ENCODE results near the gene SH3BP1. TPM values are rescaled to one million over a fixed set of nuclear protein-coding genes. Genes with fewer than 3 reads are reported as not detected.
"Not testable (repeated sequence)": the region's sequence is repeated elsewhere in the genome, so short reads cannot be mapped to it uniquely, and the experiment has no call there.

SH3BP1 gene
- polyA plus RNA-seq, 3 donors, result 2.3 to 8.2 (median 6.6) TPM

DNA sequence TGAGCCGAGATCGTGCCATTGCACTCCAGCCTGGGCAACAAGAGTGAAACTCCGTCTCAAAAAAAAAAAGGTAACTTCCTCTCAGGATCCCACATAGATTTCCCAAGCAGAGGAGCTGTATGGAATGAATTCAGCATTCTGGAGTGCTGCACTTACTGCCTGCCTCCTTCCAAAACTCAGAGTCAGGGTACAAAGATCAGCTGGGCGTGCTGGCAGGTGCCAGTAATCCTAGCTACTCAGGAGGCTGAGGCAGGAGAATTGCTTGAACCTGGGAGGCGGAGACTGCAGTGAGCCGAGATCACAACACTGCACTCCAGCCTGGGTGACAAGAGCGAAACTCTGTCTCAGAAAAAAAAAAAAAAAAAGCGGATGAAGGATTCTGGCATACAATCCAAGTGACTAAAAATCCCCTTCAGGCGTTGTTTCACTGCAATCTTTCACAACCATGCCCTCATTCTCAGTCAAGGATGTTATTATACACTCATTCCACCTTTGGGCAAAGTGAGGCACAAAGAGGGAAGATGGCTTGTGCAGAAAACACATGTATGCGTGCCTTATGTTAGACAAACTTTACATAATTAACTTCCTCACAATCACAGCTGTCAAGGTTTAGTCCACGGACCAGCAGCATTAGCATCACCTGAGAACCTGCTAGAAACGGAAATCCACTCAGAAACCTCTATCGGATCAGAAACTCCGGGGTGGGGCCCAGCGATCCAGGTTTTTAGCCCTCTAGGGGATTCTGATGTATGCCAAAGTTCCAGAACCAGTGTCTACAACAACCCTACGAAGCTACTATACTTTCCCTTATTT, 45.5 kb downstream of the SH3BP1 start:
- H3K27ac ChIP-seq (ENCODE audit: low read depth, low read length), result no peak overlapping the region
- 74 to 78% (median 75%) methylated on average over 16 of the region's 16 CpGs for WGBS, 3 donors

DNA sequence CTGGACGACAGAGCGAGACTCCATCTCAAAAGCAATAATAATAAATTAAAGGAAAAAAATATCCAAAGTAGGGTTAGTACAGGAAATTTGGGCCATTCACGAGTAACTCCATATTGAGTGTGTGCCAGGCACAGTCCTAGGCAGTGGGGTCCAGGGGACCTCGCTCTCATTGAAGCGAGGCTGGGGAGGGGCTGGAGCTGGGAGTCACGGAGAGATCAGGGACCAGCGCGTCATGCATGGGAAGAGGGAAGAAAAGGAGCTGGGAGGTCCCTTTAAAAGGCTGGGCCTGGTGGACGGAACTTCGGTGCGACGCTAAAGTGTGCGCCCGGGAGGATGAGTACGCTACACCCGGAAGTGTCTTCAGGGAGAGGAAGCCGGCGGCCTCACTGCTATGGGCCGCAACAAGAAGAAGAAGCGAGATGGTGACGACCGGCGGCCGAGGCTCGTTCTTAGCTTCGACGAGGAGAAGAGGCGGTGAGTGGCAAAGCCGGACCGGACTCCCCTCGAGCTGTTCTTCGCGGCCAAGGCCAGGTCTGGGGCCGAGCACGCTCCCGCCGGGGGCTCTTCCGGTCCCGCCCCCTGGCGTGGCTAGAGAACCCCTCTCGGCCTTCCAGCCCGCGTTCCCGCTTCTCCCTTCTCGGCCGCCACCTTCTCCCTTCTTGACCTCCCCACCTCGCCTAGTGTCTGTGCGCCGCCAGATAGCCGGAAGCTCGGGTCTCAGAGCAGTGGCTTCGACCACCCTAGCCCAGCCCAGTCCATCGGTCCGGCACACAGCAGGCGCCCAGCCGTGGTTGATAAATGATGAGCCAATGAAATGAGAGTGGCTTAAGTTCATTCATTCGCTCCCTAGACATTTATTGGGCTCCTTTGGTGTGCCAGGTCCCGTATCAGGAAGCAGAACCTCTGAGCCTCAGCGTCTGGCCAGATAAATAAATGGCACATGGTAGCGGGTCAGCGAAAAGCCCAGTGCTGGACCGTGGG, 46.8 kb downstream of the SH3BP1 start, which contains the start of gene NOL12:
NOL12 (plus strand) TSS at position 342 of the 981 bp plus-strand sequence; CDS start at position 392, 50 bp downstream.
- WGBS, 3 donors, result 2 to 3% (median 2%) methylated on average over 58 to 62 of the region's 62 CpGs
- no peak within 1 kb of the TSS for H3K27ac ChIP-seq (ENCODE audit: low read depth, low read length)

DNA sequence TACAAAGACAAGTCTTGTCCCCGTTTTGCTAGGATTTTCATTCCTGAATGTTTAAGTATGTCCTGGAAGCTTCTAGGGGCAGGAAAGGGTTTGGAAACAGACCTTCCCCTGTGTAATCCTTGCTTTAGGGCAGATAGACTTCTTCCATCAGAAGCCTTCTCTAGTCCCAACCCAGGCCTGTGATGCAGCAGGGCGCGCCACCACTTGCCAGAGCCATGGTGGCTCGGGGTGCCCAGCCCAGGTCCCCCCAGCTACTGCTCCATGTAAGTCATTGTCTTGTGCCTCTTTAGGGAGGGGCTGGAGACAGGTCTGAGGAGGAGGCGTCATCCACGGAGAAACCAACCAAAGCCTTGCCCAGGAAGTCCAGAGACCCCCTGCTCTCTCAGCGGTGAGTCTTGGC, 50.9 kb downstream of the SH3BP1 start:
- 88 to 92% (median 89%) methylated on average over 7 of the region's 7 CpGs for WGBS, 3 donors
- no peak overlapping the region for H3K27ac ChIP-seq (ENCODE audit: low read depth, low read length)

GRCh38 chr22:37690901-37691504, 51.5 kb downstream of the SH3BP1 start:
- no peak overlapping the region for H3K27ac ChIP-seq (ENCODE audit: low read depth, low read length)
- WGBS, 3 donors, result 91 to 93% (median 93%) methylated on average over 18 of the region's 18 CpGs

- no peak overlapping the region for H3K27ac ChIP-seq (ENCODE audit: low read depth, low read length)
- 90 to 93% (median 92%) methylated on average over 15 of the region's 15 CpGs for WGBS, 3 donors
These were observed 53.3 kb downstream of the SH3BP1 start for GRCh38 chr22:37692627-37693285.

GRCh38 chr22:37694131-37694530, 54.7 kb downstream of the SH3BP1 start:
- H3K27ac ChIP-seq (ENCODE audit: low read depth, low read length), result not testable (repeated sequence)
- 90 to 98% (median 95%) methylated on average over 7 of the region's 7 CpGs for whole genome bisulfite sequencing, 3 donors

DNA sequence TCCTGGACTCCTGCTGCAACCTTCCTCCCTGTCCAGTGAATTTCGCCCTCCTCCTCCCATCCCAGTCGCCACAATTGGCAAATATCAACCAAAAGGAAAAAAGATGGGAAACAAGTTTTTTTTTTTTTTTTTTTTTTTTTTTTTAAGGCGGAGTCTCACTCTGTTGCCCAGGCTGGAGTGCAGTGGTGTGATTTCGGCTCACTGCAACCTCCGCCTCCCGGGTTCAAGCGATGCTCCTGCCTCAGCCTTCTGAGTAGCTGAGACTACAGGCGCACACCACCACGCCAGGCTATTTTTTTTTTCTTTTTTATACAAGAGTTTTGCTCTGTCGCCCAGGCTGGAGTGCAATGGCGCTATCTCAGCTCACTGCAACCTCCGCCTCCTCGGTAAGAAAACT, 56.8 kb downstream of the SH3BP1 start:
- not testable (repeated sequence) for H3K27ac ChIP-seq (ENCODE audit: low read depth, low read length)
- 14 to 39% (median 28%) methylated on average over 12 to 13 of the region's 13 CpGs for WGBS, 3 donors

- 6 to 20% (median 19%) methylated on average over 39 of the region's 39 CpGs for WGBS, 3 donors
These were observed 57.4 kb downstream of the SH3BP1 start, which contains the start of gene TRIOBP for GRCh38 chr22:37696657-37697537. TSS of gene TRIOBP (plus strand) at chr22:37697048. CDS start at chr22:37701366, 4,318 bp downstream.

GRCh38 chr22:37697538-37697835, 58.0 kb downstream of the SH3BP1 start:
- no peak overlapping the region for H3K27ac ChIP-seq (ENCODE audit: low read depth, low read length)
- 24 to 65% (median 57%) methylated on average over 3 of the region's 3 CpGs for WGBS, 3 donors

More at GRCh38 chr22:37696657-37697537, 57.4 kb downstream of the SH3BP1 start, which contains the start of gene TRIOBP:
- H3K27ac ChIP-seq (ENCODE audit: low read depth, low read length), result no peak within 1 kb of the TSS

GRCh38 chr22:37701141-37701786, 61.8 kb downstream of the SH3BP1 start:
- 41 to 73% (median 47%) methylated on average over 8 of the region's 8 CpGs for WGBS, 3 donors
- H3K27ac ChIP-seq (ENCODE audit: low read depth, low read length), result no peak overlapping the region

DNA sequence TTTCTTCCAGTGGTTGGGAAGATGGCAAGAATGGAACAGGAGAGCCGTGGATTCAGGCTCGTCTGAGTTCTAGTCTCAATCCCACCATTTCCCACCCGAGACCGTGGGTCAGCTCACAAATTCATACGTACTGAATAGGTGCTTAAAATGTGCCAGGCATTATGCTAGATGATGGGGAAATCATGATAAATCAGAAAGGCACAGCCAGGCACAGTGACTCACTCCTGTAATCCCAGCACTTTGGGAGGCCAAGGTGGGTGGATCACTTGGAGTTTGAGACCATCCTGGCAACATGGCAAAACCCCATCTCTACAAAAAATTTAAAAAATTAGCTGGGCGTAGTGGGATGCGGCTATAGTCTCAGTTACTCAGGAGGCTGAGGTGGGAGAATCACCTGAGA, 64.4 kb downstream of the SH3BP1 start:
- 77 to 88% (median 82%) methylated on average over 7 of the region's 7 CpGs for WGBS, 3 donors
- no peak overlapping the region for H3K27ac ChIP-seq (ENCODE audit: low read depth, low read length)

DNA sequence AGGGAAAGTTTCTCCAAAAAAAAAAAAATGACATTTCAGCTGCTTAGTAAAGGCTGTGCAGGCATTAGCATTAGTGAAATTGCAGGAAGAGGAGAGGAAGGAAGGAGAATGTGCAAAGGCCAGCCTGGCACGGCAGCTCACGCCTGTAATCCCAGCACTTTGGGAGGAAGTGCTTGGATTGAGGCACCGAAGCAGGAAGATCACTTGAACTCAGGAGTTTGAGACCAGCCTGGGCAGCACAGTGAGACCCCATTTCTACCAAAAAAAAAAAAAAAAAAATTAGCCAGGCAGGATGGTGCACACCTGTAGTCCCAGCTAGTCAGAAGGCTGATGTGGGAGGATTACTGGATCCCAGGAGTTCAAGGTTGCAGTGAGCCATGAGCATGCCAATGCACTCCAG, 65.2 kb downstream of the SH3BP1 start:
- H3K27ac ChIP-seq (ENCODE audit: low read depth, low read length), result no peak overlapping the region
- WGBS, 3 donors, result 43 to 89% (median 52%) methylated on average over 3 of the region's 3 CpGs

DNA sequence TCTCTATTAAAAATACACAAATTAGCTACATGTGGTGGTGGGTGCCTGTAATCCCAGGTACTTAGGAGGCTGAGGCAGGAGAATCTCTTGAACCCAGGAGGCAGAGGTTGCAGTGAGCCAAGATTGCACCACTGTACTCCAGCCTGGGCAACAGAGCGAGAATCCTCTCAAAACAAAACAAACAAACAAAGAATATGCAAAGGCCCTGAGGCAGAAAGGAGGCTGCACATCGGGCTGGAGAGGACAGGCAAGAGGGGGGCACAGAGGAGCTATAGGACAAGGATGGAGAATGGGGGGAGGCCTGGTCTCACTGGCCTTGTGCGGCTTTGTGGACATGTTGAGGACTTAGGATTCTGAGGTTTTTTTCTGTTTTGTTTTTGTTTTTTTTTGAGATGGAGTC, 65.7 kb downstream of the SH3BP1 start:
- 94 to 96% (median 95%) methylated on average over 3 of the region's 3 CpGs for WGBS, 3 donors
- no peak overlapping the region for H3K27ac ChIP-seq (ENCODE audit: low read depth, low read length)
